Activated B cell treated with CpG ODN at 0.5 μM for 24 hours (primary cell): Measurements from ENCODE around the gene GID8. TPM values are rescaled to one million over a fixed set of nuclear protein-coding genes. Genes with fewer than 3 reads are reported as not detected.

Experiments
- ATAC-seq: fragments of 200-7000 bp; cut with Tn5 transposase; one replicate; pipeline ENCODE4 v1.10.0; 2021; ENCODE audit warnings: low read depth, mild to moderate bottlenecking, moderate library complexity
- CTCF ChIA-PET: fragments of 350-600 bp; sonication (Branson Sonifier 250); formaldehyde crosslinking; loops from one replicate; lab custom pipeline; 2021; ENCODE audit warnings: antibody characterized with exemption; lab: Charles Lee
- POLR2A ChIA-PET: fragments of 350-600 bp; sonication (Branson Sonifier 250); formaldehyde crosslinking; loops from one replicate; lab custom pipeline; 2021; ENCODE audit warnings: antibody characterized with exemption; lab: Charles Lee
- DNase-seq: peaks from one replicate; pipeline ENCODE4 v3.0.0; 2022
- H3K27ac Mint-ChIP-seq: one replicate; pipeline ENCODE4 v1.8.0; 2020; ENCODE audit warnings: mixed read lengths
- H3K27me3 Mint-ChIP-seq: one replicate; pipeline ENCODE4 v1.8.0; 2021; ENCODE audit warnings: mixed read lengths
- H3K36me3 Mint-ChIP-seq: one replicate; pipeline ENCODE4 v1.8.0; 2021; ENCODE audit warnings: low read depth, mixed read lengths
- H3K4me1 Mint-ChIP-seq: one replicate; pipeline ENCODE4 v1.8.0; 2021; ENCODE audit warnings: mixed read lengths
- H3K4me3 Mint-ChIP-seq: one replicate; pipeline ENCODE4 v1.8.0; 2020; ENCODE audit warnings: mild to moderate bottlenecking, mixed read lengths
- H3K9me3 Mint-ChIP-seq: one replicate; pipeline ENCODE4 v1.8.0; 2020; ENCODE audit warnings: mixed read lengths
- intact Hi-C: fragments of 100-400 bp; cut with micrococcal nuclease; formaldehyde crosslinking; loops from one replicate; pipeline ENCODE4 v1.15.1; 2024
- total RNA-seq: library from RNA; stranded (reverse); gene quantifications from 2 replicates; pipeline ENCODE4 v1.2.3, GENCODE V29; 2022
- TF ChIP-seq, protein P1 (sequence below): fragments of 200-600 bp; IDR thresholded peaks from one replicate; pipeline ENCODE4 v1.8.0; 2022; ENCODE audit warnings: antibody characterized with exemption, mild to moderate bottlenecking

Gene GID8
- total RNA-seq, 1 donor from 2014 or later, result 43.1 TPM

DNA sequence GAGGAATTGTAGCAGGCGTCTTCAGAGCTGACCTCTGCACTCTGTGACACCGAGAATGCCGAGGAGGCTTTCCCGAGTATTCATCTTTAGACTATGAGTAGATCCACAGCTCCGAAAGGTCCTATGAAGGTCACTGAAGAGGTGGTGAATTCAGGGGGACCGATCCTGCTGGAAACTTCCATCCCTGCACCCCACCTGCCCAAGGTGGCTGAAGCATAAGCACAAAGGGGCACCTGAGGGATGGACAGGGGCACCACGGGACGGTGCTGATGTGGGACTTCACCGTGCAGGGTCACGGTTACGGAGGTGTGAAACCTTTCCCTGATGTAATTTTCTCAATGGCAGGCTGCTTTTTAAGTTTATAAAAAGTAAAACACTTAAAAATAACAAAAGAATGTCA, 36.1 kb upstream of the GID8 start:
- H3K4me3 Mint-ChIP-seq, result no peak overlapping the region
- ATAC-seq (no peak), DNase-seq (no peak)
- H3K27ac Mint-ChIP-seq, result no peak overlapping the region
- H3K36me3 Mint-ChIP-seq, result peaks cover 58% of the 10 kb centered on the region
- ChIA-PET POLR2A (interaction anchor here (0.7 to 1.1 kb wide), 3 partner anchors 22 to 52 kb away, joined by 4 to 5 read pairs (median 5); partner anchors contain the start of gene GID8), CTCF (interaction anchor here (1.4 to 4.3 kb wide), 7 partner anchors 12 to 107 kb away, joined by 4 to 26 read pairs (median 4); no protein-coding TSS in a partner anchor)
- TF ChIP-seq, protein P1, sequence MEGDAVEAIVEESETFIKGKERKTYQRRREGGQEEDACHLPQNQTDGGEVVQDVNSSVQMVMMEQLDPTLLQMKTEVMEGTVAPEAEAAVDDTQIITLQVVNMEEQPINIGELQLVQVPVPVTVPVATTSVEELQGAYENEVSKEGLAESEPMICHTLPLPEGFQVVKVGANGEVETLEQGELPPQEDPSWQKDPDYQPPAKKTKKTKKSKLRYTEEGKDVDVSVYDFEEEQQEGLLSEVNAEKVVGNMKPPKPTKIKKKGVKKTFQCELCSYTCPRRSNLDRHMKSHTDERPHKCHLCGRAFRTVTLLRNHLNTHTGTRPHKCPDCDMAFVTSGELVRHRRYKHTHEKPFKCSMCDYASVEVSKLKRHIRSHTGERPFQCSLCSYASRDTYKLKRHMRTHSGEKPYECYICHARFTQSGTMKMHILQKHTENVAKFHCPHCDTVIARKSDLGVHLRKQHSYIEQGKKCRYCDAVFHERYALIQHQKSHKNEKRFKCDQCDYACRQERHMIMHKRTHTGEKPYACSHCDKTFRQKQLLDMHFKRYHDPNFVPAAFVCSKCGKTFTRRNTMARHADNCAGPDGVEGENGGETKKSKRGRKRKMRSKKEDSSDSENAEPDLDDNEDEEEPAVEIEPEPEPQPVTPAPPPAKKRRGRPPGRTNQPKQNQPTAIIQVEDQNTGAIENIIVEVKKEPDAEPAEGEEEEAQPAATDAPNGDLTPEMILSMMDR, result no peak
- peaks cover 25% of the 10 kb centered on the region for H3K4me1 Mint-ChIP-seq
- H3K9me3 Mint-ChIP-seq, result no peaks in the 10 kb centered on the region
- H3K27me3 Mint-ChIP-seq, result no peaks in the 10 kb centered on the region
- intact Hi-C loops, result no loop called here

DNA sequence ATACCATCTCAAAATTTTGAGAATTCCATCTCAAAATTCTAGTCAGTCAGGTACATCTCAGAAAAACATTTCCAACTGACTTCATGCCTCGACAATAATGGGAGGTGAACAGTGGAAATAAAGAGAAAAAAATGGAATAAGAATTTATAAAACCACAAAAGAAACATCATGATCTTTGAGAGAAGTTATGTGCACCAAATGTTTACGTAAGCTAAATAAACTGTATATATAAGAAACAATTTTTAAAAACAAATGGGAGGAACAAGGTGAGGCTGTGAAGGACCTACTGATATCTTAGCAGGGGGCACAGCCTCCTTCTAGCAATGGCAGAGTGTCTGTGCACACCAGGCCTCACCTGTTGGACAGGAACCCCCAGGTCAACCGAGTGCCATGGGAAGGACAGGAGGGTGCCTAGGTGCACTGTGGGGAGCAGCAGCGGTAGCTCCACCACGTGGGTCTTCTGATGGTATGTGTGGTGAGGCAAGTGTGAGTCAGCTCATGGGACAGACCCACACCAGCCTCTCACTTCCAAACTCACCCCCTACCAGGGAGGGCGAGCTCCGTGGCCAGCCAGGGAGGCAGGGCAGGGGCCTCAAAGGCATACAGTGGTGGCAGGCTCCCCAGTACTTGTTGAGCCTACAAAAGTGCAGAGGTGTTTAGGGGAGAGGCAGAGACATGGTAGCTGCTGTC, 34.9 kb upstream of the GID8 start:
- H3K9me3 Mint-ChIP-seq, result no peaks in the 10 kb centered on the region
- ATAC-seq (no peak), DNase-seq (no peak)
- no peak overlapping the region for H3K27ac Mint-ChIP-seq
- ChIA-PET CTCF (interaction anchor here (1.3 to 4.3 kb wide), 3 partner anchors 15 to 106 kb away, joined by 3 to 26 read pairs (median 24); partner anchors contain the start of gene BHLHE23), POLR2A (no interaction called here)
- H3K4me1 Mint-ChIP-seq, result peaks cover 32% of the 10 kb centered on the region
- intact Hi-C loops, result no loop called here
- no peaks in the 10 kb centered on the region for H3K27me3 Mint-ChIP-seq
- no peak overlapping the region for H3K4me3 Mint-ChIP-seq
- peaks cover 70% of the 10 kb centered on the region for H3K36me3 Mint-ChIP-seq
- TF ChIP-seq, protein P1, result no peak

DNA sequence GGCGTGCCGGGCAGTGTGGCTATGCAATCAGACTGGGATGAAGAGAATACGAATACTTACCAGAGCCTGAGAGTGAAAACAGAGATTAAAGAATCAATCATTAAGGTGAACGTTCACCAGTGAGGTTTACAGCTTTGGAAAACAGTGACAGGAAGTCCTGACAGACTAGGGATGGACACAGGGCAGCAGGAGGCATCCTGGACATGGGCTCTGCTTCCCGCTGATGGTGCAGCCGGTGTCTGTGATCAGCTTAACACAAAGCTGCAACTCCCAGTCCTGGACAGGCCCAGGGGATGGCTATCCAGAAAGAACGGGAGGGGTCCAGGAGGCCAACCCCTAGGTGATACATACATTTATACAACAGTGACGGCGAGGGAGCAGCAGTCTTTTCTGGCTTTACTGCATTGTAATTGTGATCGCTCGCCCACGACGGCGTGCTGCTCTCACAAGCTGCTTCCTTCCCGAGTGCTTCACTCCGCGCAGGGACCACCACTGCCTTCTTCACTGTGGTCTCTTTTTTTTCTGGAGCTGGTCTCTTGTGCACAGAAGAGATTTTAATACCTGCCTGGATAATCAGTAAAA, 32.3 kb upstream of the GID8 start:
- ChIA-PET POLR2A (no interaction called here), CTCF (no interaction called here)
- intact Hi-C loops, result no loop called here
- Mint-ChIP-seq H3K27me3 (no peaks in the 10 kb centered on the region), H3K4me3 (no peak overlapping the region), H3K9me3 (no peaks in the 10 kb centered on the region), H3K27ac (no peak overlapping the region), H3K4me1 (peaks cover 16% of the 10 kb centered on the region), H3K36me3 (peaks cover 95% of the 10 kb centered on the region)
- DNase-seq (no peak), ATAC-seq (no peak)
- TF ChIP-seq, protein P1, result no peak

DNA sequence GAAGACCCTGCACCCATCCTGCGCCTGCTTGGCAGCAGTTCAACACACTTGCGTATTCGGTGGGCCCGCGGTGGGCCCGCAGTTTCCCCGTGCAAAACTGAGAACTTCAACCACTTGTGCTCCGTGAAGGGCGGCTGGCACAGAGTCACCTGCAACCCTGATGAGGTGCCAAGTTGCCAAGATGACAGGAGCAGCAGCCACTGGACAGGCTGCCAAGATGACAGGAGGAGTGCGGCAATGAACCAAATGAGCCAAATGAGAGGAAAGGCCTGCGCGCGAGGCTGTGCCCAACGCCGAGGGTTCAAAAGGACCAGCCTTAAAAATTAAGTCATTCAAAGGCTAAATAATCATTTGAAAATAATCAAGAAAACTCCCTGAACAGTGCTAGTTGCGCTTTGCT, 31.7 kb upstream of the GID8 start:
- CTCF ChIA-PET, result no interaction called here
- no peak overlapping the region for H3K27ac Mint-ChIP-seq

More for the DNA sequence above, 31.7 kb upstream of the GID8 start:
- H3K27me3 Mint-ChIP-seq, result no peaks in the 10 kb centered on the region
- H3K4me3 Mint-ChIP-seq, result no peak overlapping the region
- H3K9me3 Mint-ChIP-seq, result no peaks in the 10 kb centered on the region
- peaks cover 15% of the 10 kb centered on the region for H3K4me1 Mint-ChIP-seq
- peaks cover 98% of the 10 kb centered on the region for H3K36me3 Mint-ChIP-seq
- intact Hi-C loops, result no loop called here
- TF ChIP-seq, protein P1, result no peak
- no peak for ATAC-seq
- DNase-seq, result no peak
- POLR2A ChIA-PET, result interaction anchor here (1.5 kb wide), 1 partner anchor 48 kb away, joined by 5 read pairs; no protein-coding TSS in a partner anchor
